PFSK-1 (cell line): Measurements from ENCODE around the gene PJA2.

Experiments used
- FOXP2 ChIP-seq: optimal IDR thresholded peaks from 2 replicates; pipeline ENCODE3; 2011; ENCODE audit warnings: borderline replicate concordance, control low read depth, inconsistent platforms; ENCODE audit not compliant: insufficient read depth; ENCODE audit errors: extremely low read length, extremely low read depth
- POLR2AphosphoS5 ChIP-seq: IDR thresholded peaks from 2 replicates; pipeline ENCODE4 v1.6.1; 2012; ENCODE audit warnings: low read depth, mild to moderate bottlenecking, control low read depth, low read length, moderate library complexity
- SIN3A ChIP-seq: IDR thresholded peaks from 2 replicates; pipeline ENCODE4 v1.6.1; 2012; ENCODE audit warnings: mild to moderate bottlenecking, low read length, moderate library complexity, borderline replicate concordance; ENCODE audit not compliant: insufficient read depth
- TAF1 ChIP-seq: IDR thresholded peaks from 2 replicates; pipeline ENCODE4 v1.6.1; 2012; ENCODE audit warnings: low read length, control low read depth, borderline replicate concordance; ENCODE audit not compliant: insufficient read depth
- TF ChIP-seq, protein P1 (sequence below), 2 experiments: IDR thresholded peaks; 2 replicates each; pipeline versions ENCODE4 v1.6.1 to v1.8.0; 2011 to 2012; ENCODE audit warnings: low read depth in 2 of 2, low read length in 2 of 2, control low read depth in 1 of 2, inconsistent platforms in 1 of 2, mild to moderate bottlenecking in 1 of 2, moderate library complexity in 1 of 2; ENCODE audit not compliant: insufficient read depth in 1 of 2

The PJA2 gene

GRCh38 chr5:109345699-109346098 lies 64.1 kb downstream of the PJA2 start:
- no peak for TF ChIP-seq SIN3A
- TF ChIP-seq, protein P1, sequence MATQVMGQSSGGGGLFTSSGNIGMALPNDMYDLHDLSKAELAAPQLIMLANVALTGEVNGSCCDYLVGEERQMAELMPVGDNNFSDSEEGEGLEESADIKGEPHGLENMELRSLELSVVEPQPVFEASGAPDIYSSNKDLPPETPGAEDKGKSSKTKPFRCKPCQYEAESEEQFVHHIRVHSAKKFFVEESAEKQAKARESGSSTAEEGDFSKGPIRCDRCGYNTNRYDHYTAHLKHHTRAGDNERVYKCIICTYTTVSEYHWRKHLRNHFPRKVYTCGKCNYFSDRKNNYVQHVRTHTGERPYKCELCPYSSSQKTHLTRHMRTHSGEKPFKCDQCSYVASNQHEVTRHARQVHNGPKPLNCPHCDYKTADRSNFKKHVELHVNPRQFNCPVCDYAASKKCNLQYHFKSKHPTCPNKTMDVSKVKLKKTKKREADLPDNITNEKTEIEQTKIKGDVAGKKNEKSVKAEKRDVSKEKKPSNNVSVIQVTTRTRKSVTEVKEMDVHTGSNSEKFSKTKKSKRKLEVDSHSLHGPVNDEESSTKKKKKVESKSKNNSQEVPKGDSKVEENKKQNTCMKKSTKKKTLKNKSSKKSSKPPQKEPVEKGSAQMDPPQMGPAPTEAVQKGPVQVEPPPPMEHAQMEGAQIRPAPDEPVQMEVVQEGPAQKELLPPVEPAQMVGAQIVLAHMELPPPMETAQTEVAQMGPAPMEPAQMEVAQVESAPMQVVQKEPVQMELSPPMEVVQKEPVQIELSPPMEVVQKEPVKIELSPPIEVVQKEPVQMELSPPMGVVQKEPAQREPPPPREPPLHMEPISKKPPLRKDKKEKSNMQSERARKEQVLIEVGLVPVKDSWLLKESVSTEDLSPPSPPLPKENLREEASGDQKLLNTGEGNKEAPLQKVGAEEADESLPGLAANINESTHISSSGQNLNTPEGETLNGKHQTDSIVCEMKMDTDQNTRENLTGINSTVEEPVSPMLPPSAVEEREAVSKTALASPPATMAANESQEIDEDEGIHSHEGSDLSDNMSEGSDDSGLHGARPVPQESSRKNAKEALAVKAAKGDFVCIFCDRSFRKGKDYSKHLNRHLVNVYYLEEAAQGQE (IDR thresholded peaks at IDR 0.05; ENCODE audit: insufficient read depth in 1 of 2, low read depth in 2 of 2, low read length in 2 of 2): no peak
- no peak for TF ChIP-seq POLR2AphosphoS5
- no peak for TF ChIP-seq FOXP2
- no peak for TF ChIP-seq TAF1

- TF ChIP-seq POLR2AphosphoS5 (no peak), SIN3A (no peak), TAF1 (no peak), FOXP2 (no peak)
- TF ChIP-seq, protein P1 (IDR thresholded peaks at IDR 0.05; ENCODE audit: insufficient read depth in 1 of 2, low read depth in 2 of 2, low read length in 2 of 2): no peak
Observed at GRCh38 chr5:109340351-109340750, 69.4 kb downstream of the PJA2 start.

DNA sequence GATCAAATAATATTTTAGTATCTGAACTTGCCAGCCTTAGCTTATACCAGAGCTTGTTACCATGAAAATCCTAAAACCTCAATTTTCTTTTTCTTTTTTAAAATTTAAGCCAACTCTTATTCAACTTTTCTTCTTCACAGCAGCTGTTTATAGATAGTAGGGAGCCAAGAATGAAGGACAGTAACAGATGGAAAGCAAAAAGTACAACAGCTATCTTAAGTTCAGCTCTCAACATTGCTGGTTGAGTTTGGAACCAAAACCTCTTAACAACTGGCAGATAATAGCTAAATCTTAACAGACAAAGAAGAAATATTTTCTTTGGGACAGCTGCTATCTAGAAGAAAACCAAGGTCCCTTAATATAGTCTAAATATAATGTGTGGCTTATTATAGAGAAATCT lies 74.7 kb downstream of the PJA2 start:
- TF ChIP-seq SIN3A (no peak), FOXP2 (no peak), TAF1 (no peak), POLR2AphosphoS5 (no peak)
- TF ChIP-seq, protein P1 (IDR thresholded peaks at IDR 0.05; ENCODE audit: insufficient read depth in 1 of 2, low read depth in 2 of 2, low read length in 2 of 2): no peak

DNA sequence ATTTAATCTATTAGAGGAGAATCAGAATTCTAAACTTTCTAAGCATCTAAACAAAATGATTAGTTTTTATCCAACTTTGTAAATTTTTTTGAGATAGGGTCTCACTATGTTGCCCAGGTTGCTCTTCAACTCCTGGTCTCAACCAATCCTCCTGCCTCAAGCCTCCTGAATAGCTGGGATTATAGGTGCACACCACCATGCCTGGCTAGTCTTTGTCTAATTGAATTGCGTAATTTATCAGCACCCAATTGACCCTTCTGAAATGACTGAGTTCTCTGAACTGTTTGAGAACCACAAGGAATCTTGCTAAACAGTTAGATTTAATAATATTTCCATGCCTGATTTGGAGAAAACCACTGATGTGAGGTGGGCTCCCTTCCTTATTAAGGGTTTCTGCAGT lies 75.7 kb downstream of the PJA2 start:
- TF ChIP-seq TAF1: no peak
- no peak for TF ChIP-seq POLR2AphosphoS5
- TF ChIP-seq FOXP2: no peak
- no peak for TF ChIP-seq SIN3A

- TF ChIP-seq SIN3A (no peak), FOXP2 (no peak), POLR2AphosphoS5 (no peak)
- TF ChIP-seq, protein P1 (IDR thresholded peaks at IDR 0.05; ENCODE audit: insufficient read depth in 1 of 2, low read depth in 2 of 2, low read length in 2 of 2): no peak
Observed at GRCh38 chr5:109329333-109330237, 80.2 kb downstream of the PJA2 start.
